HG02852 (cell line): Measurements from ENCODE around the gene RARG.

Experiments used
- ATAC-seq: cut with Tn5 transposase; IDR thresholded peaks from one replicate; pipeline ENCODE4 v1.9.1; 2021; ENCODE audit warnings: mild to moderate bottlenecking, moderate library complexity; ENCODE audit not compliant: unreplicated experiment

The RARG gene

GRCh38 chr12:53231921-53232645, at the start of gene RARG:
RARG (minus strand) TSS chr12:53232209; CDS start chr12:53227545, 4,664 bp downstream.
- ATAC-seq: no peak

DNA sequence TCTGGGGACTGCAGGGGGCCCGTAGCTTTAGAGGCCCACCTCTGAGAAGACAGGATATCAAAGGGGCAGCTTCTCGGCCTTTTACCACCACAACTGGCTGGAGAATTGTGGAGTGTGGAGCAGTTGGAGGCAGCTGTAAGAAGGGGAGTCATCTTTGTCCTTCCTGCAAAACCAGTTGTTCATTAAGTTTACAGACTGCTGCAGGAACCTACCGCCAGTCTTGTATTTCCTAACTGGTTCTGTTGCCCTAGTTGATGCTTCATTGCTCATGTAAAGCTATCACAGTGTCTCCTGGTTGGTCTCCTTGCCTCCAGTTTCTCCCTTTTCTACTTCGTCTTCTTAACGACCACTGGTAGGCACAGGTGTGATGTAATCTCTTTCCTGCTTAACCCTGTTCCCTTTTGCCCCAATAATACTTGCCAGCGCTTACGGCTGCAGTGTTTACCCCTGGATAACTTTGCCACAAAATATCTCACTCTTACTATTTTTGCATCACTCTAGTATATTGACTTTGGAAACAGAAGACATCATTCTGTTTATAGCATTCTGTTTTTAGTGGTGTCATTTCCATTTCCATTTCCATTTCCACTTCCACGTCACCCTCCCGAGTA, 48.0 kb upstream of the RARG start:
- no peak for ATAC-seq

GRCh38 chr12:53279283-53279869, 47.4 kb upstream of the RARG start:
- ATAC-seq: no peak

GRCh38 chr12:53277981-53278380, 46.0 kb upstream of the RARG start:
- no peak for ATAC-seq

GRCh38 chr12:53276511-53276910, 44.5 kb upstream of the RARG start:
- no peak for ATAC-seq

DNA sequence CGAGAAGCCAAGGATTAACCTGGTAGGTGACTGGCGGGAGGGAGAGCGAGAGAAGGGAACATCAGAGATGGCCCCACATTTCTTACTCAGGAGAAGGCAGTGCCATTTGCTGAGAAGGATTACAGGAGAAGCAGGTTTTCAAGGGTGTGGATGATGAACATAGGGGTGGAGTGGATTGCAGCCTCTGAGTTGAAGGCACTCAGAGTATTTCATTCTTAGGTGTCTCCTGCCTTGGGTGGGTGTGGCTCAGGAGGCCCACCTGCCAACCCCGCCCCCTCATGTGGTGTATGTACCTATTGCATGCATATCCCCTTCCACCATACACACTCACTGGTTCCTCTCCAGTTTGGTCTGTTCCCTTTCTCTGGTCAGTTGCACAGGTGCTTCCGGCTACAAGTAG, 42.4 kb upstream of the RARG start:
- ATAC-seq: no peak

- no peak for ATAC-seq
Measured at GRCh38 chr12:53268630-53269562, 36.9 kb upstream of the RARG start.

- peak; percentile 82 for ATAC-seq
Measured at GRCh38 chr12:53267999-53268629, 36.1 kb upstream of the RARG start, which contains the start of gene ESPL1. ESPL1 (plus strand) TSS chr12:53268299; CDS start chr12:53268767, 468 bp downstream.

GRCh38 chr12:53267306-53267998, 35.4 kb upstream of the RARG start:
- ATAC-seq: peak; percentile 12

GRCh38 chr12:53265783-53266182, 33.8 kb upstream of the RARG start:
- ATAC-seq: no peak

GRCh38 chr12:53259891-53260290, 27.9 kb upstream of the RARG start:
- ATAC-seq: no peak

- ATAC-seq: no peak
Measured at GRCh38 chr12:53258541-53259539, 26.8 kb upstream of the RARG start.

DNA sequence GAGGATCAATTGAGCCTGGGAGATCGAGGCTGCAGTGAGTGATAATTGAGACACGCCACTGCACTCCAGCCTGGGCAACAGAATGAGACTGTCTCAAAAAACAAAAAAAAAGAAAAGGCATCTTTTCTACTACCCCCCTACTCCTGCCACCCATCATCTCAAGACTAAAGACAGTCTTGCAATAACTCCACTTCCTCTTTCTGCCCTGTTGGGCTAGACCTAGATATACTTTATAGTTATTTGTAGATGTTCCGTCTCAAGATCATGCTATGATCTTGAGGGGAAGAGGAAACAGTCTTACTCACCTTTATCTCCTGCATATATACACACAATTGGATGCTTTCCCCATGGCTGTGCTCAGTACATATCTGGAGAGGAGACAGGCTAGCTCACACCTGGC, 24.0 kb upstream of the RARG start:
- no peak for ATAC-seq

DNA sequence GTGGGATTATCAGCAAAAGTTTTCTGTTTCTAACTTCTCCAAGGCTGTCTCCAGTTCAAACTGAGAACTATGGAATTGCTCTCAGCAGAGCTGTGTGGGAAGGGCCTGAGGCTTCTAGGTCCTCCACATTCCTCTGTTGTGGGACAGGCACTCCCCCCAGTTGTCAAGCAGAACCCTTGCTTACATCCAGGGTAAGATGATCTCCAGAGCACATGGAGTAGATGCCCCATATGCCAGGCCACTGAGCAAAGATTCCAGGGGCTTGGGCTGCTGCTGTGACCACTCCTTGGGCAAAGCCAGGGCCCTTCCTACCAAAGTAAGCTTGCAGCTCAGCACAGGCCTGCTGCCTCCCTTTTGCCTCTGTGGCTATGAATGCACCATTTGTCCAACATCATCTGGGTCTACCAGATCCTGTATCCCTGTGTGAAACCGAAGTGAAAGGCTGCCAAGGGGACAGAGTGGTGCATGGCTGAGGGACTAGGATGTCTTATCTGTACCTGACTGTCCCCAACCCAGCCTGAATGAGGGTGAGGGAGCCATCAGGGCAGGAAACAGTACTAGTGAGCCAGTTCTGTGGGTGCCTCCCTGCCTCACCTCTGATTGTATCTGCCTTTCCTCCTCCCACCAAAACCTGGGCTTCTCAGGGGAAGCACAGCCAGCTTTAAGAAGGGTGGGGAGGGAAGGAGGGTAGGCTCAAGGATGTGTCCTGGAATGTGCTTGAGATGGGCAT, 23.0 kb upstream of the RARG start:
- no peak for ATAC-seq

DNA sequence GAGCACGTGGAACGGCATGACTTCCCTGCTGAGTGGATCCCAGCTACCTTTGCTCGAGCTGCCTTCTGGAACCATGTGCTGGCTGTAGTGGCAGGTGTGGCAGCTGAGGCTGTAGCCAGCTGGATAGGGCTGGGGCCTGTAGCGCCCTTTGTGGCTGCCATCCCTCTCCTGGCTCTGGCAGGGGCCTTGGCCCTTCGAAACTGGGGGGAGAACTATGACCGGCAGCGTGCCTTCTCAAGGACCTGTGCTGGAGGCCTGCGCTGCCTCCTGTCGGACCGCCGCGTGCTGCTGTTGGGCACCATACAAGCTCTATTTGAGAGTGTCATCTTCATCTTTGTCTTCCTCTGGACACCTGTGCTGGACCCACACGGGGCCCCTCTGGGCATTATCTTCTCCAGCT, 21.3 kb upstream of the RARG start:
- ATAC-seq: no peak

GRCh38 chr12:53252349-53252916, 20.4 kb upstream of the RARG start:
- ATAC-seq: no peak

DNA sequence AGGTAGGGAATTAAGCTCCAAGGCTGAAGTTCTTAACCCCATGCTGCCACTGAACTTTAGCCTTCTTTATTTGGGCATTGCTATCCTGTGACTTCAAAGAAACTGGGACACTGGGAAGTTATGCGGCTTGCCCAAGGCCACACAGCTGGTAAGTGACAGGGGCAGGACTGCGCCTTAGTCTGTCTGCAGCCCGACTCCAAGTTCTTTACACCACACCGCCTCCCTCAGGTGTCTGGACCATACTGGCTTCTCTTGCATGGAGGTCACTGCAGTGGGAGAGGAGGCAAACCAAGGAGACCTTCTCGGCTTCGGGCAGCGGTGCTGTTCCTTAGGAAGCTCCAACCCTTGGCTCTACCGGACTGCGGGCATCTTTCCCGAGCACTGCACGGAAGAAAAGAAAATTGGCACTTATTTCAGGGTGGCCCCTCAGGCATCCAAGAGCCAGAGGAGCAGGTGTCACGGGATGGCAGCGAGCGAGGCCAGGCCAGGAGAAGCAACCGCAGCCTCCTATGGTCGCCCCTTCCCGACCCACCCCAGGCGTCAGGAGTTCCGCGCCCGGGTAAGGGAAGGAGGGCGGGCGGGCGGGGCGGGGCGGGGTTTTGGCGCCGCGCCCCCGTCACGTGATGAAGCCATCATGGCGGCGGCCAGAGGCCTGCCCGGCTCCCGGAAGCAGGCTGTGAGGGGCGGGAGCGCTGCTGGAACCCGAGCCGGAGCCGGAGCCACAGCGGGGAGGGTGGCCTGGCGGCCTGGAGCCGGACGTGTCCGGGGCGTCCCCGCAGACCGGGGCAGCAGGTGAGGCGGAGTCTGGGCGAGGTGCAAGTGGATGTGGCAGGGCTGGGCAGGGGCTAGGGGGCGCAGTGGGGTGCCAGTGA, 19.7 kb upstream of the RARG start:
- ATAC-seq: peak; percentile 79
